Esophagus squamous epithelium (tissue), 4 donors: ENCODE results near the gene TRANK1.

Experiments
- POLR2A ChIP-seq, 4 donors: fragments of 450-650 bp; IDR thresholded peaks; one replicate each; pipeline ENCODE4 v1.6.1; 2017; ENCODE audit warnings: antibody characterized with exemption in 4 of 4, mild to moderate bottlenecking in 4 of 4, moderate library complexity in 3 of 4
- TF ChIP-seq, protein P1 (sequence below), 6 experiments: fragments of 450-650 bp in 4 of 6; fragments of 200-600 bp in 2 of 6; sonication (generic) in 2 of 6; IDR thresholded peaks; one replicate each; pipeline ENCODE4 v1.5.1; 2016 to 2019; ENCODE audit warnings: antibody characterized with exemption in 6 of 6, mild to moderate bottlenecking in 4 of 6, moderate library complexity in 4 of 6

DNA sequence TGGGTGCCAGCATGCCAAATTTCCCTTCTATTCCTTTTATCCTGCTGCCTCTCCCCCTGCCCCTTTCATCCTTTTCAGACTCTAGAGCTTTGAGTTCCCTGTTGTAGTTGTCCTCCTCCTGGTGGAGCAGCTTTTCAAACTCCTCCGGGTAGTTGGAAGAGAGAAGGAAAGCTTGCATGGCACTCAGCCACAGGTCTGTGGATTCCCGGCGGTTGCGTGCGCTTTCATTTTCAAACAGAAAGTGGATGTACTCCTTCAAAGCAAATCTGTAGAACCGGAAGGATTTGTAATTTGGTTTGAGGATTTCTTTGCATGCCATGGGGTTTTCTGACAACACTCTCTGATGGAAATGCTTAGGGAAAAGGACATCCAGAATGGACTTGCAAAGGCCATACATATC is 112.4 kb downstream of the TRANK1 start:
- TF ChIP-seq, protein P1, sequence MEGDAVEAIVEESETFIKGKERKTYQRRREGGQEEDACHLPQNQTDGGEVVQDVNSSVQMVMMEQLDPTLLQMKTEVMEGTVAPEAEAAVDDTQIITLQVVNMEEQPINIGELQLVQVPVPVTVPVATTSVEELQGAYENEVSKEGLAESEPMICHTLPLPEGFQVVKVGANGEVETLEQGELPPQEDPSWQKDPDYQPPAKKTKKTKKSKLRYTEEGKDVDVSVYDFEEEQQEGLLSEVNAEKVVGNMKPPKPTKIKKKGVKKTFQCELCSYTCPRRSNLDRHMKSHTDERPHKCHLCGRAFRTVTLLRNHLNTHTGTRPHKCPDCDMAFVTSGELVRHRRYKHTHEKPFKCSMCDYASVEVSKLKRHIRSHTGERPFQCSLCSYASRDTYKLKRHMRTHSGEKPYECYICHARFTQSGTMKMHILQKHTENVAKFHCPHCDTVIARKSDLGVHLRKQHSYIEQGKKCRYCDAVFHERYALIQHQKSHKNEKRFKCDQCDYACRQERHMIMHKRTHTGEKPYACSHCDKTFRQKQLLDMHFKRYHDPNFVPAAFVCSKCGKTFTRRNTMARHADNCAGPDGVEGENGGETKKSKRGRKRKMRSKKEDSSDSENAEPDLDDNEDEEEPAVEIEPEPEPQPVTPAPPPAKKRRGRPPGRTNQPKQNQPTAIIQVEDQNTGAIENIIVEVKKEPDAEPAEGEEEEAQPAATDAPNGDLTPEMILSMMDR (IDR thresholded peaks at IDR 0.05): no peak
- no peak for TF ChIP-seq POLR2A (IDR thresholded peaks at IDR 0.05)
